ENCODE data around the gene KRTAP5-8. TPM values are rescaled to one million over a fixed set of nuclear protein-coding genes. Genes with fewer than 3 reads are reported as not detected.

The KRTAP5-8 gene
- total and polyA plus RNA-seq, 4 donors: not detected

DNA sequence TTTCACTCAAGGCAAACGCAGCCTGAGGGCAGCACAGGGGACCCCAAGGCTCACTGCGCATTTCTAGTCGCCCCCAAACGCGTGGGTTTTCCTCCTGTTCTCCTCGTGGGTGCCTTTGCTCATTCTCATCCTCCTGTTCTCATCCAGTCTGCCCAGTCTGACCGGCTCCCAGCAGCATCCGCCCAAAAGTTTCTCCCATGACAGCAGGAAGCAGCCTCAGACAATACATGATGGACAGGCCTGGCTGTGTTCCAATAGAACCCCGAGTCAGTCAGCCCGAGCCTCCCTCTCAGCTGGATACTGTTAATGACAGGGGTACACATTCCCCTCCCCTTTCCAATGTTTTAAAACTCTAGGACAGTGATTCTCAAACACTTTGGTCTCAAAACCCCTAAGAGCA, 33.3 kb upstream of the KRTAP5-8 start:
- 81% methylated on average over 10 of the region's 10 CpGs for WGBS

DNA sequence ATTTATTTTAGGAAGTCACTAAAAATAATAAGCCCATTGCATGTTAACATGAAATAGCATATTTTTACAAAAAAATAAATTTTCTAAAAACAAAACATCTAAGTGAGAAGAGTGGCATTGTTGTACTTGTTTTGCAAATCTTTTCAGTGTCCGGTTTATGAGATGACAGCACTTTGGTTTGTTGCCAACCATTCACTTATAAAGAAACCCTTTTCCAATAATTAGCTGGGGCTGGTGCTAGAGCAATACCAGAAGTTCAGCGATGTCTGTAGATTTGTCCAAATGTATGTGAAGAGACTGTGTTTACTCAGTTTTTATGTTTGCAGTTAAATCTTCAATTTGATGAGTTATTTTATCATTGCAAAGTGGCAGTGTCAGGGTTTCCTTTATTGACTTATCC, 32.8 kb upstream of the KRTAP5-8 start:
- TF ChIP-seq TAF1 (conservative IDR thresholded peaks at IDR 0.05): no peak
- TF ChIP-seq, protein P1, sequence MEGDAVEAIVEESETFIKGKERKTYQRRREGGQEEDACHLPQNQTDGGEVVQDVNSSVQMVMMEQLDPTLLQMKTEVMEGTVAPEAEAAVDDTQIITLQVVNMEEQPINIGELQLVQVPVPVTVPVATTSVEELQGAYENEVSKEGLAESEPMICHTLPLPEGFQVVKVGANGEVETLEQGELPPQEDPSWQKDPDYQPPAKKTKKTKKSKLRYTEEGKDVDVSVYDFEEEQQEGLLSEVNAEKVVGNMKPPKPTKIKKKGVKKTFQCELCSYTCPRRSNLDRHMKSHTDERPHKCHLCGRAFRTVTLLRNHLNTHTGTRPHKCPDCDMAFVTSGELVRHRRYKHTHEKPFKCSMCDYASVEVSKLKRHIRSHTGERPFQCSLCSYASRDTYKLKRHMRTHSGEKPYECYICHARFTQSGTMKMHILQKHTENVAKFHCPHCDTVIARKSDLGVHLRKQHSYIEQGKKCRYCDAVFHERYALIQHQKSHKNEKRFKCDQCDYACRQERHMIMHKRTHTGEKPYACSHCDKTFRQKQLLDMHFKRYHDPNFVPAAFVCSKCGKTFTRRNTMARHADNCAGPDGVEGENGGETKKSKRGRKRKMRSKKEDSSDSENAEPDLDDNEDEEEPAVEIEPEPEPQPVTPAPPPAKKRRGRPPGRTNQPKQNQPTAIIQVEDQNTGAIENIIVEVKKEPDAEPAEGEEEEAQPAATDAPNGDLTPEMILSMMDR (IDR thresholded peaks at IDR 0.05; ENCODE audit: low read depth, low read length, missing input control): no peak
- TF ChIP-seq JUND (IDR thresholded peaks at IDR 0.05): no peak
- TF ChIP-seq GABPA (IDR thresholded peaks at IDR 0.05 in 1 of 2, conservative IDR thresholded peaks at IDR 0.05 in 1 of 2): no peak
- TF ChIP-seq, protein P2, sequence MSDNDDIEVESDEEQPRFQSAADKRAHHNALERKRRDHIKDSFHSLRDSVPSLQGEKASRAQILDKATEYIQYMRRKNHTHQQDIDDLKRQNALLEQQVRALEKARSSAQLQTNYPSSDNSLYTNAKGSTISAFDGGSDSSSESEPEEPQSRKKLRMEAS (IDR thresholded peaks at IDR 0.05): no peak
- no peak for TF ChIP-seq YY1 (IDR thresholded peaks at IDR 0.05)
- TF ChIP-seq, protein P3, sequence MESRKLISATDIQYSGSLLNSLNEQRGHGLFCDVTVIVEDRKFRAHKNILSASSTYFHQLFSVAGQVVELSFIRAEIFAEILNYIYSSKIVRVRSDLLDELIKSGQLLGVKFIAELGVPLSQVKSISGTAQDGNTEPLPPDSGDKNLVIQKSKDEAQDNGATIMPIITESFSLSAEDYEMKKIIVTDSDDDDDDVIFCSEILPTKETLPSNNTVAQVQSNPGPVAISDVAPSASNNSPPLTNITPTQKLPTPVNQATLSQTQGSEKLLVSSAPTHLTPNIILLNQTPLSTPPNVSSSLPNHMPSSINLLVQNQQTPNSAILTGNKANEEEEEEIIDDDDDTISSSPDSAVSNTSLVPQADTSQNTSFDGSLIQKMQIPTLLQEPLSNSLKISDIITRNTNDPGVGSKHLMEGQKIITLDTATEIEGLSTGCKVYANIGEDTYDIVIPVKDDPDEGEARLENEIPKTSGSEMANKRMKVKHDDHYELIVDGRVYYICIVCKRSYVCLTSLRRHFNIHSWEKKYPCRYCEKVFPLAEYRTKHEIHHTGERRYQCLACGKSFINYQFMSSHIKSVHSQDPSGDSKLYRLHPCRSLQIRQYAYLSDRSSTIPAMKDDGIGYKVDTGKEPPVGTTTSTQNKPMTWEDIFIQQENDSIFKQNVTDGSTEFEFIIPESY (IDR thresholded peaks at IDR 0.05): no peak
- TF ChIP-seq, protein P4, sequence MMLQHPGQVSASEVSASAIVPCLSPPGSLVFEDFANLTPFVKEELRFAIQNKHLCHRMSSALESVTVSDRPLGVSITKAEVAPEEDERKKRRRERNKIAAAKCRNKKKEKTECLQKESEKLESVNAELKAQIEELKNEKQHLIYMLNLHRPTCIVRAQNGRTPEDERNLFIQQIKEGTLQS (IDR thresholded peaks at IDR 0.05): no peak
- DNase-seq (ENCODE audit: low spot score): no peak
- Histone ChIP-seq H3K36me3 (ENCODE audit: control insufficient read depth in 4 of 4, insufficient read depth in 3 of 4, low read depth in 1 of 4, low read length in 3 of 4) (peaks cover 2 to 10% (median 3%) of the 10 kb centered on the region in 4 donors), H3K9ac (ENCODE audit: low read depth in 1 of 2, low read length in 2 of 2) (no peak overlapping the region), H3K9me3 (ENCODE audit: control insufficient read depth in 4 of 4, low read length in 3 of 4) (no peaks in the 10 kb centered on the region), H3K4me3 (ENCODE audit: low read depth in 1 of 3, low read length in 3 of 3) (no peak overlapping the region), H3K4me1 (ENCODE audit: control insufficient read depth in 4 of 4, insufficient read depth in 4 of 4, low read length in 3 of 4) (peaks cover 0 to 10% (median 1%) of the 10 kb centered on the region in 4 donors), H3K27me3 (ENCODE audit: control insufficient read depth in 4 of 4, insufficient read depth in 4 of 4, low read length in 3 of 4) (no peaks in the 10 kb centered on the region), H3K27ac (ENCODE audit: low read depth in 1 of 2, low read length in 2 of 2) (no peak overlapping the region)
- WGBS: 79% methylated on average over 2 of the region's 2 CpGs

More for the DNA sequence above, 33.3 kb upstream of the KRTAP5-8 start:
- Histone ChIP-seq H3K36me3 (ENCODE audit: control insufficient read depth in 4 of 4, insufficient read depth in 3 of 4, low read depth in 1 of 4, low read length in 3 of 4) (peaks cover 2 to 10% (median 3%) of the 10 kb centered on the region in 4 donors), H3K9ac (ENCODE audit: low read depth in 1 of 2, low read length in 2 of 2) (no peak overlapping the region), H3K4me1 (ENCODE audit: control insufficient read depth in 4 of 4, insufficient read depth in 4 of 4, low read length in 3 of 4) (peaks cover 0 to 10% (median 1%) of the 10 kb centered on the region in 4 donors), H3K27me3 (ENCODE audit: control insufficient read depth in 4 of 4, insufficient read depth in 4 of 4, low read length in 3 of 4) (no peaks in the 10 kb centered on the region), H3K9me3 (ENCODE audit: control insufficient read depth in 4 of 4, low read length in 3 of 4) (no peaks in the 10 kb centered on the region), H3K4me3 (ENCODE audit: low read depth in 1 of 3, low read length in 3 of 3) (no peak overlapping the region), H3K27ac (ENCODE audit: low read depth in 1 of 2, low read length in 2 of 2) (no peak overlapping the region)
- no peak for TF ChIP-seq JUND (IDR thresholded peaks at IDR 0.05)
- TF ChIP-seq RXRA (IDR thresholded peaks at IDR 0.05): no peak
- no peak for TF ChIP-seq HNF4A (conservative IDR thresholded peaks at IDR 0.05)
- TF ChIP-seq, protein P3 (IDR thresholded peaks at IDR 0.05): no peak
- TF ChIP-seq RAD21 (IDR thresholded peaks at IDR 0.05): no peak
- TF ChIP-seq, protein P4 (IDR thresholded peaks at IDR 0.05): no peak
- no peak for DNase-seq (ENCODE audit: low spot score)
